Measurements from ENCODE around the gene APBA1. TPM values are rescaled to one million over a fixed set of nuclear protein-coding genes. Genes with fewer than 3 reads are reported as not detected.

The APBA1 gene
- total and polyA plus RNA-seq, 10 donors = 0.41 to 28.2 (median 13.8) TPM

GRCh38 chr9:69677931-69678330 is 5.8 kb upstream of the APBA1 start:
- Histone ChIP-seq H3K9me3 (no peaks in the 10 kb centered on the region), H3K4me1 (peaks cover 0 to 14% (median 7%) of the 10 kb centered on the region in 6 donors), H3K27ac (no peak overlapping the region), H3K4me3 (no peak overlapping the region), H3K36me3 (no peaks in the 10 kb centered on the region), H3K27me3 (replicated peaks in 1 of 7) (peaks cover 0 to 18% (median 0%) of the 10 kb centered on the region in 7 donors)
- TF ChIP-seq, protein P1, sequence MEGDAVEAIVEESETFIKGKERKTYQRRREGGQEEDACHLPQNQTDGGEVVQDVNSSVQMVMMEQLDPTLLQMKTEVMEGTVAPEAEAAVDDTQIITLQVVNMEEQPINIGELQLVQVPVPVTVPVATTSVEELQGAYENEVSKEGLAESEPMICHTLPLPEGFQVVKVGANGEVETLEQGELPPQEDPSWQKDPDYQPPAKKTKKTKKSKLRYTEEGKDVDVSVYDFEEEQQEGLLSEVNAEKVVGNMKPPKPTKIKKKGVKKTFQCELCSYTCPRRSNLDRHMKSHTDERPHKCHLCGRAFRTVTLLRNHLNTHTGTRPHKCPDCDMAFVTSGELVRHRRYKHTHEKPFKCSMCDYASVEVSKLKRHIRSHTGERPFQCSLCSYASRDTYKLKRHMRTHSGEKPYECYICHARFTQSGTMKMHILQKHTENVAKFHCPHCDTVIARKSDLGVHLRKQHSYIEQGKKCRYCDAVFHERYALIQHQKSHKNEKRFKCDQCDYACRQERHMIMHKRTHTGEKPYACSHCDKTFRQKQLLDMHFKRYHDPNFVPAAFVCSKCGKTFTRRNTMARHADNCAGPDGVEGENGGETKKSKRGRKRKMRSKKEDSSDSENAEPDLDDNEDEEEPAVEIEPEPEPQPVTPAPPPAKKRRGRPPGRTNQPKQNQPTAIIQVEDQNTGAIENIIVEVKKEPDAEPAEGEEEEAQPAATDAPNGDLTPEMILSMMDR (IDR thresholded peaks at IDR 0.05 in 8 of 11, conservative IDR thresholded peaks at IDR 0.05 in 3 of 11) = no peak
- no peak for TF ChIP-seq POLR2A (IDR thresholded peaks at IDR 0.05)
- TF ChIP-seq POLR2AphosphoS5 (IDR thresholded peaks at IDR 0.05) = no peak
- WGBS, 5 donors = 90 to 93% (median 91%) methylated on average over 5 of the region's 5 CpGs
- no peak for DNase-seq
- intact Hi-C loops (cut with DNase I; ENCODE audit: low total_unique reads) = no loop called here

- intact Hi-C loops (cut with DNase I; ENCODE audit: low total_unique reads) = no loop called here
- Histone ChIP-seq H3K9me3 (no peaks in the 10 kb centered on the region), H3K27me3 (replicated peaks in 1 of 7) (peaks cover 0 to 41% (median 5%) of the 10 kb centered on the region in 7 donors), H3K4me3 (no peak overlapping the region), H3K27ac (no peak overlapping the region), H3K4me1 (peaks cover 0 to 35% (median 22%) of the 10 kb centered on the region in 6 donors), H3K36me3 (no peaks in the 10 kb centered on the region)
- WGBS, 5 donors = 77 to 87% (median 81%) methylated on average over 3 of the region's 3 CpGs
- TF ChIP-seq POLR2AphosphoS5 (IDR thresholded peaks at IDR 0.05) = no peak
- TF ChIP-seq, protein P1 (IDR thresholded peaks at IDR 0.05 in 8 of 11, conservative IDR thresholded peaks at IDR 0.05 in 3 of 11) = no peak
- DNase-seq = no peak
Observed at GRCh38 chr9:69675563-69675962, 3.4 kb upstream of the APBA1 start.

- H3K27ac ChIP-seq = no peak overlapping the region
- no peaks in the 10 kb centered on the region for H3K36me3 ChIP-seq
- no peaks in the 10 kb centered on the region for H3K9me3 ChIP-seq
- peaks cover 0 to 45% (median 5%) of the 10 kb centered on the region in 7 donors for H3K27me3 ChIP-seq (replicated peaks in 1 of 7)
- no peak for TF ChIP-seq POLR2AphosphoS5 (IDR thresholded peaks at IDR 0.05)
- no peak for TF ChIP-seq POLR2A (IDR thresholded peaks at IDR 0.05)
- TF ChIP-seq, protein P1 (IDR thresholded peaks at IDR 0.05 in 8 of 11, conservative IDR thresholded peaks at IDR 0.05 in 3 of 11) = no peak
- whole genome bisulfite sequencing, 5 donors = 45 to 72% (median 50%) methylated on average over 3 of the region's 3 CpGs
- peaks cover 0 to 36% (median 22%) of the 10 kb centered on the region in 6 donors for H3K4me1 ChIP-seq
- intact Hi-C loops (cut with DNase I; ENCODE audit: low total_unique reads) = no loop called here
- DNase-seq = no peak
- H3K4me3 ChIP-seq = no peak overlapping the region
Observed at GRCh38 chr9:69674716-69675438, 2.7 kb upstream of the APBA1 start.

DNA sequence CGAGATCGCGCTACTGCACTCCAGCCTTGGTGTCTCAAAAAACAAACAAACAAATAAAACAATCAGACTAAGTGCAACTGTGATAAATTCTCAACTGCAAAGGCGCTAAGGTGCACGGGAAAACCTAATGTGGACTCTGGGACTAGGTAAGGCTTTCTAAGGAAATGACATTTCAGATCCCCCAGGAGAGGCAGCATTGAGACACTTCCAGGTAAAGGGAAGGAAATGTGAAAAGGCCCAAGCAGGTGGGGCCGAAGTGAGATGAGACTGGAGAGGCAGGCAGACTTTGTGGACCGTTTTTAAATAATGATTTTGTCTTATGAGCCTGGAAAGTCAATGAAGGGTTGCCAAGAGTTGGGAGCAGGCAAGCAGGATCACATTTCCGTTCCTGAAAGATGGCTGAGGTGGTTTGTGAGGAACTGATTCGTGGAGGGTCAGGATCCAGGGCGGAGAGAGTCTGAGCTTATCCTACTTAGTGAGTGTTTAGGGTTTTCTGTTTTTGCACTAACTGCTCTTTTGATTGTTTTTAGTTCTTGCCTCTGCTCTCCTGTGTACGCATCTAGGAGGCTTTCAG is 2.0 kb upstream of the APBA1 start:
- H3K27ac ChIP-seq = no peak overlapping the region
- TF ChIP-seq, protein P1 (IDR thresholded peaks at IDR 0.05 in 8 of 11, conservative IDR thresholded peaks at IDR 0.05 in 3 of 11) = no peak
- no peak for TF ChIP-seq POLR2A (IDR thresholded peaks at IDR 0.05)
- no peak for TF ChIP-seq POLR2AphosphoS5 (IDR thresholded peaks at IDR 0.05)
- no peak for DNase-seq

More for the DNA sequence above, 2.0 kb upstream of the APBA1 start:
- Histone ChIP-seq H3K9me3 (no peaks in the 10 kb centered on the region), H3K4me1 (peaks cover 0 to 36% (median 22%) of the 10 kb centered on the region in 6 donors), H3K27me3 (replicated peaks in 1 of 7) (peaks cover 0 to 45% (median 5%) of the 10 kb centered on the region in 7 donors), H3K36me3 (no peaks in the 10 kb centered on the region), H3K4me3 (no peak overlapping the region)
- intact Hi-C loops (cut with DNase I; ENCODE audit: low total_unique reads) = no loop called here
- WGBS, 5 donors = 74 to 84% (median 76%) methylated on average over 11 of the region's 11 CpGs

Measured in spleen (tissue), 11 donors.